NCI-H1694 (cell line): Measurements from ENCODE around the gene VPS39.
"Not testable (repeated sequence)": the region's sequence is repeated elsewhere in the genome, so short reads cannot be mapped to it uniquely, and the experiment has no call there.

ENCODE experiments used
- DNase-seq: peaks from one replicate; lab custom pipeline; 2025; lab: John Stamatoyannopoulos, UW

Gene VPS39, protein sequence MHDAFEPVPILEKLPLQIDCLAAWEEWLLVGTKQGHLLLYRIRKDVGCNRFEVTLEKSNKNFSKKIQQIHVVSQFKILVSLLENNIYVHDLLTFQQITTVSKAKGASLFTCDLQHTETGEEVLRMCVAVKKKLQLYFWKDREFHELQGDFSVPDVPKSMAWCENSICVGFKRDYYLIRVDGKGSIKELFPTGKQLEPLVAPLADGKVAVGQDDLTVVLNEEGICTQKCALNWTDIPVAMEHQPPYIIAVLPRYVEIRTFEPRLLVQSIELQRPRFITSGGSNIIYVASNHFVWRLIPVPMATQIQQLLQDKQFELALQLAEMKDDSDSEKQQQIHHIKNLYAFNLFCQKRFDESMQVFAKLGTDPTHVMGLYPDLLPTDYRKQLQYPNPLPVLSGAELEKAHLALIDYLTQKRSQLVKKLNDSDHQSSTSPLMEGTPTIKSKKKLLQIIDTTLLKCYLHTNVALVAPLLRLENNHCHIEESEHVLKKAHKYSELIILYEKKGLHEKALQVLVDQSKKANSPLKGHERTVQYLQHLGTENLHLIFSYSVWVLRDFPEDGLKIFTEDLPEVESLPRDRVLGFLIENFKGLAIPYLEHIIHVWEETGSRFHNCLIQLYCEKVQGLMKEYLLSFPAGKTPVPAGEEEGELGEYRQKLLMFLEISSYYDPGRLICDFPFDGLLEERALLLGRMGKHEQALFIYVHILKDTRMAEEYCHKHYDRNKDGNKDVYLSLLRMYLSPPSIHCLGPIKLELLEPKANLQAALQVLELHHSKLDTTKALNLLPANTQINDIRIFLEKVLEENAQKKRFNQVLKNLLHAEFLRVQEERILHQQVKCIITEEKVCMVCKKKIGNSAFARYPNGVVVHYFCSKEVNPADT

DNA sequence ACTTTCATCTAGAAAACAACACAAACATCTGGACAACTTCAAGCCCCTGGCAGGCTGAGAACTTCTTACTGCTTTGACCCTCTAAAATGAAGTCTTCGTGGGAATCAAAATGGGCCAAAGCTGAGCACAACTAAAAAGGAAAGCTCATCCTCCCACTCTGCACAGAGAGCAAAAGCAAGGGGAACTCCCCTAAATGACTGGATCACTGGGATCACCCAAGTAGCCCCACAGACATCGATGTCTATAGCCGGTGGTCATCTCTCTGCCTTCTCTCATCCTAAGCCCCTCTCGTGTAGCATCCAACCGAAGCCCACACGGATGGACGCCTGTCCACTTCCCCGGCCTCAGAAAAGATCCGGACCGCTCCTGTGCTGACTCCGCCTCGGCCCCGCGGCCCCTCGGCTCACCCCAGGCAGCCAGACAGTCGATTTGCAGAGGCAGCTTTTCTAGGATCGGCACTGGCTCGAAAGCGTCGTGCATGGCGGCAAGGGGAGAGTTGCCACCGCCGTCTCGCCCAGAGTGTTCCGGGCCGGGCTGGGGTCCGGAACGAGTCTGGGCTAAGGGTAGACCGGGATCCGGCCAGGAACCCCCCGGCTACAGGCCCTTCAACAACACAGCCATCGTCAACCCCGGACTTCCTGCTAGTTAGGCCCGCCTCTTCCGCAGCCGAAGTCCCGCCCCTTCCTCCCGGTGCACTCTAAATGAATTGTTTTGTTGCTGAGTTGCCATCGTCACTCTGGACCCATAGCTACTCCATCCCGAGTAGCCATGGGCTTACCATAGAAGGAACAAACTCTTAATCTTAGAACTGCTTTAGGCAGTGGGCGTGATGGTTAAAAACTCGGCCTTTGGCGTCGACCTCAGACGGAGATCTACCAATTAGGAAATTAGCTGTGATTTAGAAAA, at the start of gene VPS39:
VPS39 (minus strand) TSS at position 631 of the 906 bp plus-strand sequence; CDS start at position 480, 151 bp downstream.
- DNase-seq: peak; percentile 49

DNA sequence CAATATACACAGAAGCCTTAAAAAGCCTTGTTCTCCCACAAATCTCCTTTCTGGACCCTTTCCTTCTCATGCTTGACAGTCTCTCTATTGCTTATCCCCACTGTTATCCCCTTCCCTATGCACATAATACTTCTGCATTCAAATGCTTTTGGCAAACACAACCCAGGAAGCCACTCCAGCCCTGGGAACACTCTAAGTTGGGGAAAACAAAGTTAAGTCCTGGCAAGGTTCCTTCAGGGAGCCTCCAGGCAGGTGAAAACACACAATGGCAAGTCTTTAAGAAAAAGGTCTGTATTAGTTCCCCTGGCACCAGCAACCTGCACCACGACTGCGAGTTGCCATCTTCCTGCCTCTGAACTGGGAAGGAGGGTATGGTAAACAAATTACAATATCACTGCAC, 45.2 kb upstream of the VPS39 start:
- no peak for DNase-seq

DNA sequence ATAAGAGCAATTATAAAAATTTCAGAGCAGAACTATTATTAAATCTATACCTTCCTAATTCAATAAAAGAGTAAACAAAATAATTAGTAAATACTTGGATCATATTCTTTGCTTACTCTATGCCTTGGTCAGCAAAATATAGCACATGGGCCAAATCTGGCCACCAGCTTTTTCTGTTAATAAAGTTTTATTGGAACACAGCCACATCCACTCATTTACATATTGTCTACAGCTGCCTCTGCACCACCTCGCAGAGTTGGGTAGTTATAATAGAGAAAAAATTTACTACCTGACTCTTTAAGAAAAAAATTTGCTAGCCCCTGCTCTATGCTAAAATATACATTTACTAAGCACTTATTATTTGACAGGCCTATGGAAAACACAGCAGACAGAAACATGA, 32.7 kb upstream of the VPS39 start:
- DNase-seq: no peak

DNA sequence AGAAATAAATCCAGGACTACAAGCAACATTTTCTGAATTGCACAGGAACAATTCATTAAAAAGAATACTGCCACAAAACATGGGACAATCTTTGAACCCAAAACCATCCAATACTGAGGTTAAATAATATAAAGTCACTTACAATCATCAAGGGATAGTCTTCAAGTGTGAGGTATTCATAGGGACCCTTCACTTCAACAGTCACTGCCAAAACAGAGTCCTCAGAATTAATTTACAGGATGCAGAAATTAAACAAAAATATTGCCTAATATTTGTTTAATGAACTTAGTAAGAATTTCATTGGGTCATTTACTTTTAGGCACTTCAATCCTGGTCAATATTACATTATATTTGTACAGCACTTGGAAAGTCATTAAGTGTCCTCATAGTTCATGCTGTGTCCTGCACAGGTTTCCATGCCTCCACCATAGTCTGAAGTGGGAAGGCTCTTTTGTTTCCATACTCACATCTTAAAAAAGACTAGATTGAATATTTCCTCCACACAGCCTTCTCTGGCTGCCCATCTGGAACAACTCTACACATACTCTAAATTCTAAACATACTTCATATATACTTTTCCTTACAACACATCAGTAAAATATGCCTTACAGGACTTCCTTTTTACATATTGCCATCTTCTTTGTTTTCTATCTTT, 31.6 kb upstream of the VPS39 start:
- no peak for DNase-seq

DNA sequence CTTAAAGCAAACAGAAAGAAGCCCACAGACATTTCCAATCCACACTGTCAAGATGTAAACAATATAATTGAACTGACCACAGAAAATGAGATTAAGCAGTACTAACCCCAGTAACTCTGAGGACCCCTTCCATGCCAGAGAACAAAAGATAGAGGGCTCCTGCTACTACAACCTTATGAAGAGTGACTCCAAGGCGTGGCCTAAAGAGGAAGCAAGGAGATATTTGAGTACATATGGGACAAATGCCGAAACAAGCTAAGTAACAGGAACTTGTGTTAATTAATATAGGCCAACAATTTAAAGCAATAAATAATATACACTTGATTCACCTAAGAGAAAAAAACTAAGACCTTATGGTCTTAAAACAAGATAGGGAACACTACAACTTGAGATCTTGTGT, 25.0 kb upstream of the VPS39 start:
- DNase-seq: no peak

DNA sequence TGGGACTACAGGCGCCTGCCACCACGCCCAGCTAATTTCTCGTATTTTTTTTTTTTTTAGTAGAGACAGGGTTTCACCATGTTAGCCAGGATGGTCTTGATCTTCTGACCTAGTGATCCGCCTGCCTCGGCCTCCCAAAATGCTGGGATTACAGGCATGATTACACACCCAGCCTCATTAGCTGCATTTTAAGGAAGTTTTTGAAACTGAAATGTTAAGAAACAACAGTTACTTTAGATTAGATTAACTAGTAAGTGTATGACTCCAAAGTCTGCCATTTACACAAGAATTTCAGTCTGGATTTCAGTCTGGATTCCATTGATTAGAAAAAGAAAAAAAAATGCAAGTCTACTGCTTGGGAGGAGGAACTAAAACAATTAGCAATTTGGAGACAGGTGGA, 24.5 kb upstream of the VPS39 start:
- no peak for DNase-seq

DNA sequence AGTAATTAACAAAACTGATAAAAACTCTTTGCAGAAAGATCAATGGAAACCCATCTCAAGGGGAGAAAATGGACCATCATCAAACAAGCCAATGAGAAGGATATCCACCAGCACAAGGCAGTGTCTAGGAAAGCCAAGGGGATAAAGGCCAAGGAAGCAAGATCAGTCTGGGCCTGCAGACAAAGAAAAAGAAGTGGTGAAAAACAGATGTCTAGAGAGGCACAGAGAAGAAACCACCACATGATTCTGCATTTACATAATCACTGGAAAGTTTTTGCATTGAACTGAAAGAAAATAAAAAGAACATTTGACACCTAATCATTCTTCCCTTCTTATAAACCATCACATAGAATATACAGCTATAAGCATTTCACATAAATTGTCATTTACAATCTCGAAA, 23.0 kb upstream of the VPS39 start:
- no peak for DNase-seq

DNA sequence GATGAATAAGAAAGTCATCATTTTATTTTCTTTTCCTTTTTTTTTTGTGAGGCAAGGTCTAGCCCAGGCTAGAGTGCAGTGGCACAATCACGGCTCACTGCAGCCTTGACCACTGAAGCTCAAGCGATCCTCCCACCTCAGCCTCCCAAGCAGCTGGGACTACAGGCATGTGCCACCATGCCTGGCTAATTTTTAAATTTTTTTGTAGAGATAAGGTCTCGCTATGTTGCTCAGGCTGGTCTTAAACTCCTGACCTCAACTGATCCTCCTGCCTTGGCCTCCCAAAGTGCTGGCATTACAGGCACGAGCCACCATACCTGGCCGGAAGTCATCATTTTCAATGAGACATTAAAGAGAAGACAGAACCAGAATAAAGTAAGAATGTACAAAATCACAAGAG, 20.9 kb upstream of the VPS39 start:
- DNase-seq: not testable (repeated sequence)

DNA sequence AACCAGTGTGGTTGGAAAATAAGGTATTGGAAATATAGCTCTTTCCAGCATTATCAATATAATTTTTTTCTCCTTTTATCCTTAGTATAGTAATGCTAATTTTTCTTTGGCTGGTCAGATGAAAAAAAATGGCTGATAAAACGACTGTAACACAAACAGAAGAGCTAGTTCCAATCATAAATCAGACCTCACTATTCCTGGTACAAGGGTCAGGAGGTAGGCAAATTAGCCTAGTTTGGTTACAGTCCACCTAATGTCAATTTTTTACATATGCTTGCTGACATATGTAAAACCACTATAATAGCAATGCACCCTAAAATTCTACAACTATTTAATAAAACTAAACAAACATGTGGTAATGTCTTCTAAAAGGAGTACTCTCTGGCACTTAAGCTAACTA, 19.9 kb upstream of the VPS39 start:
- DNase-seq: no peak

DNA sequence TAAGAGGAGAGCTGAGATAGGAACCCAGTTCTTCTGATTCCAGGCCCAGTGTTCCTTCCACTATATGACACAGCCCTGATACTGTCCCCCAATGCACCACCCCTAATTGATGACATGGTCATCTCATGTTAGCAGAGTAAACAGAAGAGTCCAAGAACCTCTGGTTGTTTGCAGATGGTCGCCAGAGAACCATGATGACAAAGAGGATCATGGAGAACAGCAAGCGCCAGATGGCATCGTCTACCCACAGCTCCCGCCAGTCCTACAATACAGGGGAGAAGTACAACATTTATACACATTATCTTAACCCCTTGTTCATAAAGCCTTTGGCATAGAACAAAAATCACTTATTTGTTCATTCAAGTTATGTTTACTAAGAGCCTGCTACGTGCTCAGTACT, 18.5 kb upstream of the VPS39 start:
- no peak for DNase-seq

DNA sequence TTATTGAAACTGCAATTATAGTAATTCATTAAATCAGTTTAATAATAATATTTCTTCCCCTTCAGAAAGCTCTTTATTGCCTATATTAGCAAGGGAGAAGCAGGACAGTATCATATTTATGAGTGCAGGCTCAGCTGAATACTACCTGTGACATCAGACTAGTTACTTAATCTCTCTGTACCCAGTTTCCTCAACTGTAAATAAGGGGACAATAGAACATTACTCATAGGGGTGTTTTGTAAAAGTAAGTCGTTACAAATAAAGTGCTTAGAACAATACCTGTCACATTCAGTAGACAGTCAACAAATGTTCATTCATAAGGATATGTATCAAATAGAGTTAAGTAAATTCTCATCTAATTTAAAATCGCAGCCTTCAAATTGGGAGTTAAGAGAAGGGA, 12.1 kb upstream of the VPS39 start:
- no peak for DNase-seq

DNA sequence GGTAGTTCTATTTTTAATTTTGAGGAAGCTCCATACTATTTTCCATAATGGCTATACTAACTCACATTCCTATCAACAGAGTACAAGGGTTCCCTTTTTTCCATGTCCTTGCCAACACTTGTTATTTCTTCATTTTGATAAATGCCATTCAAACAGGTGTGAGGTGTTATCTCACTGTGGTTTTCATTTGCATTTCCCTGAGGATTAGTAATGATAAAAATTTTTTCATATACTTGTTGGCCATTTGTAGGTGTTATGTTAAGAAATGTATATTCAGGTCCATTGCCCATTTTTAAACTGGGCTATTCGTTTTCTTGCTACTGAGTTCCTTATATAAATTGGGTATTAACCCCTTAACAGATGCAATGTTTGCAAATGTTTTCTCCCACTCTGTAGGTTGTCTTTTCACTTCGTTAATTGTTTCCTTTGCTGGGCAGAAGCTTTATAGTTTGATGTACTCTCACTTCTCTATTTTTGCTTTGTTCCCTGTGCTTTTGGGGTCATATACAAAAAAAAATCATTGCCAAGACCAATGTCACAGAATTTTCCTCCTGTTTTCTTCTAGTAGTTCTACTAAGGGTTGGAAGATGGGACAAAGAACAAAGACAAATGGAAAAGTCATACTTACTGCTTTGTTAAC, 11.0 kb upstream of the VPS39 start:
- no peak for DNase-seq

DNA sequence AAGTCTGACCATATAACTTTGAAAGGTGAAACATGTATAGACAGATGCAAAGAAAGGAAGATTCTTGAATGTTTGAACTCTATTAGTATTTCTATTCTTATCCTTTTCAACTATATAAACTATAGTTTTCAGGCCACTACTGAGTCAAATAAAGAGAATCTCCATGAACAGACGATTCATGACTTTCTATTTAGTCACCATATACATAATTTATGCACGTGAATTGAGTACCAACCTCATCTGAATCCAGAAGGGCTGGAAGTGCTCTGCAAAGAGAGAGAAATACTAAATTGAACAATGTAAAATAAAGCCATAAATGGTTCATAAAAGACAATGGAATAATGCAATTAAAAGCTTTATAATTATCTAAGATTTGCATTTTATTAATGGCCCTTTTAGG, 9.5 kb upstream of the VPS39 start:
- no peak for DNase-seq

DNA sequence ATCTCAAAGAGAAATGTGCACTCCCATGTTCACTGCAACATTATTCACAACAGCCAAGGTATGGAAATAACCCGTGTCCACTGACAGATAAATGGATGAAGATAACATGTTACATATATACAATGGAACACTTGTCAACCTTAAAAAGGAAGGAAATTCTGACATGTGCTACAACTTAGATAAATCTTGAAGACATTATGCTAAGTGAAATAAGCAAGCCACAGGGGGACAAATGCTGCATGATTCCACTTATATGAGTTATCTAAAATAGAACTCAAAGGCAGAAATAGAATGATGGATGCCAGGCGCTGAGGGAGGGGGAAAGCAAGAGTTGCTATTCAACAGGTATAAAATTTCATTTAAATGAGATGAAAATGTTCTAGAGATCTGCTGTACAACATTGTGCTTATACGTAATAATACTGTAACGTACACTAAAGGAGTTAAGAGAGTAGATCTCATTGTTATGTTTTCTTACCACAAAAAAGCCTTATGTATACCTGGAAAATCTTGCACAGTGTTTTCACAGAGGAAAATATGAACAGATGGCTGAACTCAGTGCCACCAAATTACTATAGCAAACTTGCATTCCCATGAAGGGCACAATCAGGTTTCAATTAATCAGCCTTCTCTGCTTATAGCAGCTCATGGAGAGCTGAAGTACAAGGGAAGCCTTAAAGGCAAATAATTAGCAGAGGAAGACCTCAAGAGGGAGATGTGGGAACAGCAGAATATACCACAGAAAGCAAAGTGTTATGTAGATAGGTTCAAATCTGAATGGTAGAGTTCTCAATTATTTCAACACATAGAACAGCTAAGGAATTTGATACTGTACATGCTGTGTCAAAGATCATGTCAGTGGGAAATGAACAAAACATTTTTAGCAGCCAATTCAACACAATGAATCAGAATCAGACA, 8.1 kb upstream of the VPS39 start:
- peak; percentile 12 for DNase-seq

DNA sequence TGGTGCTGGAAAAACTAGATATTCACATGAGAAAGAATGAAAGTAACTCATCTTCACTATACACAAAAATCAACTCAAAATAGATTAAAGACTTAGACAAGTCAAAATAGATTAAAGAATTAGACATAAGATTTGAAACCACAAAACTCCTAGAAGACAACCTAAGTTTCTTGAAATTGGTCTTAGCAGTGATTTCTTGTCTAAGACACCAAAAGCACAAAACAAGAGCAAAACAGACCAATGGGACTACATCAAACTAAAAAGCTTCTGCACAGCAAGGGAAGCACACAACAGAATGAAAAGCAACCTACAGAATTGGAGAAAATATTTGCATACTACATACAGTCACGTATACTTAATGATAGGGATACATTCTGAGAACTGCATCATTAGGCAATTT, 6.5 kb upstream of the VPS39 start:
- no peak for DNase-seq

DNA sequence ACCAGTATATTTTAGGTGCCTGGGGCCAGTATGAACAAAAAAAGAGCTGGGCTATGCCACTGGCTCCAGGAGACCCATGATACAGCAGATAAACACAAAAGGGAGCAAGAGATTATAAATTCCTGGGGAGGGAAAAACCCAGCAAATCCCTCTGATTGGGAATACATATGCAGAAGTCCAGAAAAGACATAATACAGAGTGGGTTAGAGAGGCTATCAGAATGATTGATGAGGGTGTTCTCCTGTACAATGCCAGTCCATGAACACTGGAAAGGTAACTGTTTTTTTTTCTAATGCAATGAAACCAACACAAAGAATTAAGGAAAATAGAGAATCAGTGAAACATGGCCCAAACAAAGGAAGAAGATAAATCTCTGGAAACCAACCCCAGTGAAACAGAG, 5.4 kb upstream of the VPS39 start:
- DNase-seq: no peak

DNA sequence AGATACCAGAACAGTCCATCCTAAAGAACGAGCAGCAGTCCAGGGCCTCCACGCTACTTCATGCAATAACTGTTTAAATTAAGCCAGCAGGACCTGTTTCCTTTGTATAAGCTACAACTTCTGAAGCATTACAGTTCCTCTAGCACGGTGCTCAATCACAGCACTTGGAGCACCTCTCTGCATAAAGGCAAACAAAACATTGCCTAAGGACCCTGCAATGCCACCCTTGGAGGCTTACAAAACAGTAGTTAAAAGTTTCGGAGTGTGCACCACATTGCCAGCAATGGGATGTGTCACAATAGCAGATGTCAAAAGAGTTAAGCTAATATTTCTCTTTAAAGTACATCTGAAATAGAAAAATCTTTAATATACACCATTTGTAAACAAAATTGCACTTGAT, 2.6 kb upstream of the VPS39 start:
- DNase-seq: no peak

DNA sequence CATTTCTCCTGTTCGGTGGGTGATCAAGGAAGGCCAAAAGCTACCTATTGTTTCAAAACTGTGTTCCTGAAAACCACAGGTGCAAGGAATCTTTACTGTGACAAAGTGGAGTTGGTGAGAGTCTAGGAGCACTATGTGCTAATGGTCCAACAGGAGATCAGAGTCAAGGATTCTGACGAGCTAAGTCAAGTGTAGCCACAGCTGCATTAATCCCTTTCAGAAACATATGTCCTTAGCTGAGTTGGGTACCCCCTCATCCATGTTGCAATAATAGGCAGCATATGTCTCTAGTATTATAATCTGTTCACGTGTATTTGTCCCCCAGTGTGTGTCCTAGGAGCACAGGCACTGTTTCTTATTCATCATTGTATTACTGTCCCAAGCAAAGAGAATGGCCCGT, 1.7 kb downstream of the VPS39 start:
- no peak for DNase-seq

DNA sequence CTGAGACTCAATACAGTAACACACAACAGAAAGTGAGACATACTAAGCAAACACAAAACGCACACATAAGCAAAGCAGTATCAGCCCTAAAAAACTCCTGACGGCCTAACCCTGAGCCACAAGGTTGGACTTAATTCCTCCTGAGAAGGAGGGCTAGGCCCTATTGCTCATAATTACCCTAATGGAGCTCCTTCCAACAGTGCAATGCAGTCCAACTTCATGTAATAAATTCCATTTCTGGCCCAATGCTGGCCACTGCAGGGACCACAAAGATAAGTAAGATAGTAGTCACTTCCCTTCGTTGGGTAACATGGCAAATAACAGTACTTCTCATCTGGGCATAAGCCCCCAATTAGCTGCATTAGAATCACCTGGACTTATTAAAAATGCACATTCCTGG, 4.2 kb downstream of the VPS39 start:
- DNase-seq: no peak

DNA sequence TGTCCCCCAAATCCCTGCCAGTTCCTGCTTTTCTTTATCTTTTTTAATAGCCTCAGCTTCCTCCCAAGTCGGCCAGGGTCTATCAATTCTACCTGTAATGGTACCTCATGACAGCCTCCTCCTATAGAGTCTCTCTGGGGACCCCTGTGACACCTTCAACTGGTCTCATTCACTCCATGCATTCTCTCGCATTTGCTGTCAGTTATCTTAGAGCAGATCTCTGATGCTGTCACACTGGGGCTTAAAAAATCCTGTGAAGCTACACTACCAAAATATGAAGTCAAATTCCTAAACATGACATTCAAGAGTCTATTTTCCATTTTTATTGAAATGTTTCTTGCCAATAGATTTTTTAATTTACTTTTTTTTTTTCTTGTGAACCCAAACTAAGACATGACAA, 5.5 kb downstream of the VPS39 start:
- no peak for DNase-seq
